Caco-2 (cell line): ENCODE data around the gene RNF13. TPM values are rescaled to one million over a fixed set of nuclear protein-coding genes. Genes with fewer than 3 reads are reported as not detected.

Source experiments
- BruUV-seq: library from RNA; stranded (reverse); fragments of 400-500 nt; replicated peaks from 2 replicates; lab custom pipeline; 2021; lab: Mats Ljungman, UMichigan
- CTCF ChIA-PET: fragments of 300-600 bp; sonication (Branson Sonifier 250); formaldehyde crosslinking; loops from one replicate; lab custom pipeline; 2022; ENCODE audit warnings: antibody characterized with exemption; lab: Charles Lee
- POLR2A ChIA-PET: fragments of 300-600 bp; sonication (Branson Sonifier 250); formaldehyde crosslinking; loops from one replicate; lab custom pipeline; 2022; ENCODE audit warnings: antibody characterized with exemption; lab: Charles Lee
- DNase-seq, 2 experiments: peaks; one replicate each; pipeline versions ENCODE4 v3.0.0 to v3.0.0-alpha.2; 2020 to 2022
- H3K27me3 ChIP-seq: replicated peaks from 2 replicates; pipeline ENCODE4 v1.6.0; 2011; ENCODE audit warnings: low read length; ENCODE audit not compliant: control insufficient read depth, insufficient read depth
- H3K36me3 ChIP-seq: 2 replicates; pipeline ENCODE4 v1.5.1; 2011; ENCODE audit warnings: low read length; ENCODE audit not compliant: control insufficient read depth, insufficient read depth
- H3K4me1 ChIP-seq: fragments of 250-450 bp; sonication (Bioruptor Pico); 2 replicates; pipeline ENCODE4 v1.5.1; 2020; ENCODE audit warnings: mild to moderate bottlenecking
- H3K4me3 ChIP-seq: 2 replicates; pipeline ENCODE4 v1.5.1; 2011; ENCODE audit warnings: low read depth, mild to moderate bottlenecking, control low read depth, low read length
- H3K9me3 ChIP-seq: fragments of 250-450 bp; sonication (Bioruptor Pico); 2 replicates; pipeline ENCODE4 v1.5.1; 2020; ENCODE audit warnings: mild to moderate bottlenecking, moderate library complexity
- H3K27ac Mint-ChIP-seq: one replicate; pipeline ENCODE4 v1.8.0; 2022; ENCODE audit warnings: mixed read lengths; ENCODE audit not compliant: unreplicated experiment
- H3K27me3 Mint-ChIP-seq: one replicate; pipeline ENCODE4 v1.8.0; 2022; ENCODE audit warnings: mixed read lengths; ENCODE audit not compliant: insufficient read depth, unreplicated experiment
- H3K36me3 Mint-ChIP-seq: one replicate; pipeline ENCODE4 v1.8.0; 2022; ENCODE audit warnings: mild to moderate bottlenecking, mixed read lengths; ENCODE audit not compliant: insufficient read depth, unreplicated experiment
- H3K4me1 Mint-ChIP-seq: one replicate; pipeline ENCODE4 v1.8.0; 2022; ENCODE audit warnings: low read depth, mixed read lengths; ENCODE audit not compliant: unreplicated experiment
- H3K4me3 Mint-ChIP-seq: one replicate; pipeline ENCODE4 v1.8.0; 2022; ENCODE audit warnings: mild to moderate bottlenecking, moderate library complexity, mixed read lengths; ENCODE audit not compliant: unreplicated experiment
- H3K9me3 Mint-ChIP-seq: one replicate; pipeline ENCODE4 v1.8.0; 2022; ENCODE audit warnings: mixed read lengths; ENCODE audit not compliant: unreplicated experiment
- intact Hi-C: fragments of 100-400 bp; cut with micrococcal nuclease; formaldehyde crosslinking; loops from one replicate; pipeline ENCODE4 v1.10.0; 2022; ENCODE audit not compliant: unreplicated experiment
- total RNA-seq: library from RNA; stranded (reverse); gene quantifications from 2 replicates; pipeline ENCODE4 v1.2.3, GENCODE V29; 2022
- TF ChIP-seq, protein P1 (sequence below), 2 experiments: fragments of 200-600 bp in 1 of 2; IDR thresholded peaks; 1 replicate in 1 of 2; 2 replicates in 1 of 2; pipeline versions ENCODE4 v1.5.1 to v1.8.0; 2011 to 2022; ENCODE audit warnings: antibody characterized with exemption in 1 of 2, control low read depth in 1 of 2, inconsistent platforms in 1 of 2, low read depth in 1 of 2, low read length in 1 of 2, mild to moderate bottlenecking in 1 of 2, moderate library complexity in 1 of 2; ENCODE audit not compliant: insufficient read depth in 1 of 2, severe bottlenecking in 1 of 2, unreplicated experiment in 1 of 2

Gene RNF13
- total RNA-seq, 1 experiment from 2014 or later: 44.2 TPM

DNA sequence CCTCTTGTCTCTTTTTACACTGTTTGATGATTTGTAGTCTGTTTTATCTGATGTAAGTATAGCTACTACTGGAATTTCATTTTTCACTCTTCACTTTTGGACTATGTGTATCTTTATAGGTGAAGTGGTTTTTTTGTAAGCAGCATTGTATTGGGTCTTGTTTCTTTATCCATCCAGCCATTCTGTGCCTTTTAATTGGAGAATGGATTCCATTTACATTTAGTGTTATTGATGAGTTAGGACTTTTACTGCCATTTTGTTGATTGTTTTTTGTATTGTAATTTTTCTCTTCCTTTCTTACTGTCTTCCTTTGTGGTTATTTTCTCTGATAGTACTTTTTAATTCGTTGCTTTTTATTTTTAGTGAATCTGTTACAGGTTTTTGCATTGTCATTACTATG lies 54.5 kb downstream of the RNF13 start:
- DNase-seq: no peak
- H3K4me1 ChIP-seq: no peaks in the 10 kb centered on the region
- Mint-ChIP-seq H3K9me3 (peaks cover 20% of the 10 kb centered on the region), H3K4me3 (no peak overlapping the region), H3K36me3 (peaks cover 6% of the 10 kb centered on the region), H3K4me1 (no peaks in the 10 kb centered on the region), H3K27me3 (no peaks in the 10 kb centered on the region), H3K27ac (no peak overlapping the region)
- ChIA-PET POLR2A (no interaction called here), CTCF (no interaction called here)
- peaks cover 5% of the 10 kb centered on the region; the same call in 1 of the 2 replicates for H3K9me3 ChIP-seq
- TF ChIP-seq, protein P1, sequence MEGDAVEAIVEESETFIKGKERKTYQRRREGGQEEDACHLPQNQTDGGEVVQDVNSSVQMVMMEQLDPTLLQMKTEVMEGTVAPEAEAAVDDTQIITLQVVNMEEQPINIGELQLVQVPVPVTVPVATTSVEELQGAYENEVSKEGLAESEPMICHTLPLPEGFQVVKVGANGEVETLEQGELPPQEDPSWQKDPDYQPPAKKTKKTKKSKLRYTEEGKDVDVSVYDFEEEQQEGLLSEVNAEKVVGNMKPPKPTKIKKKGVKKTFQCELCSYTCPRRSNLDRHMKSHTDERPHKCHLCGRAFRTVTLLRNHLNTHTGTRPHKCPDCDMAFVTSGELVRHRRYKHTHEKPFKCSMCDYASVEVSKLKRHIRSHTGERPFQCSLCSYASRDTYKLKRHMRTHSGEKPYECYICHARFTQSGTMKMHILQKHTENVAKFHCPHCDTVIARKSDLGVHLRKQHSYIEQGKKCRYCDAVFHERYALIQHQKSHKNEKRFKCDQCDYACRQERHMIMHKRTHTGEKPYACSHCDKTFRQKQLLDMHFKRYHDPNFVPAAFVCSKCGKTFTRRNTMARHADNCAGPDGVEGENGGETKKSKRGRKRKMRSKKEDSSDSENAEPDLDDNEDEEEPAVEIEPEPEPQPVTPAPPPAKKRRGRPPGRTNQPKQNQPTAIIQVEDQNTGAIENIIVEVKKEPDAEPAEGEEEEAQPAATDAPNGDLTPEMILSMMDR (IDR thresholded peaks at IDR 0.05; ENCODE audit: insufficient read depth in 1 of 2, low read depth in 1 of 2, low read length in 1 of 2, severe bottlenecking in 1 of 2, unreplicated experiment in 1 of 2): no peak
- H3K4me3 ChIP-seq: no peak overlapping the region
- no peaks in the 10 kb centered on the region for H3K27me3 ChIP-seq
- BruUV-seq: no TSS peak
- no peaks in the 10 kb centered on the region for H3K36me3 ChIP-seq
- intact Hi-C loops: no loop called here

DNA sequence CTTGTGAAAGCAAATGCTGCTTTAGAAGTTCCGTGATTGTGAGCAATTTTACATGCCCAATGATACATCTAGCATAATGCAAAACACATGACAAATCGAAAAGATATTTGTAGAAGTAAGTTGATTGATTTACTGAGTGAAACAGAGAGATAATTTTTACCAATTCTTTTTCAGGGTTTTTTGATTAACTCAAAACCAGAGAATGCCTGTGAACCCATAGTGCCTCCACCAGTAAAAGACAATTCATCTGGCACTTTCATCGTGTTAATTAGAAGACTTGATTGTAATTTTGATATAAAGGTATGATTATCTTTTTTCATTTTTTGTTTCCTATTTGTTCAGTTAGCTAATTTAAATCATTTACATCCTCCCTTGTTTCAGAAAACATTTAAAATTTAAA lies 58.8 kb downstream of the RNF13 start:
- H3K4me3 Mint-ChIP-seq: no peak overlapping the region
- H3K36me3 Mint-ChIP-seq: peaks cover 6% of the 10 kb centered on the region
- intact Hi-C loops: no loop called here
- POLR2A ChIA-PET: no interaction called here
- H3K9me3 ChIP-seq: peaks cover 5% of the 10 kb centered on the region; the same call in 1 of the 2 replicates
- H3K27ac Mint-ChIP-seq: no peak overlapping the region
- H3K4me1 ChIP-seq: no peaks in the 10 kb centered on the region
- TF ChIP-seq, protein P1 (IDR thresholded peaks at IDR 0.05; ENCODE audit: insufficient read depth in 1 of 2, low read depth in 1 of 2, low read length in 1 of 2, severe bottlenecking in 1 of 2, unreplicated experiment in 1 of 2): no peak
- CTCF ChIA-PET: no interaction called here
- H3K36me3 ChIP-seq: no peaks in the 10 kb centered on the region
- H3K9me3 Mint-ChIP-seq: peaks cover 20% of the 10 kb centered on the region
- BruUV-seq: no TSS peak
- no peaks in the 10 kb centered on the region for H3K27me3 ChIP-seq
- H3K4me3 ChIP-seq: no peak overlapping the region
- no peaks in the 10 kb centered on the region for H3K4me1 Mint-ChIP-seq
- no peaks in the 10 kb centered on the region for H3K27me3 Mint-ChIP-seq
- no peak for DNase-seq

DNA sequence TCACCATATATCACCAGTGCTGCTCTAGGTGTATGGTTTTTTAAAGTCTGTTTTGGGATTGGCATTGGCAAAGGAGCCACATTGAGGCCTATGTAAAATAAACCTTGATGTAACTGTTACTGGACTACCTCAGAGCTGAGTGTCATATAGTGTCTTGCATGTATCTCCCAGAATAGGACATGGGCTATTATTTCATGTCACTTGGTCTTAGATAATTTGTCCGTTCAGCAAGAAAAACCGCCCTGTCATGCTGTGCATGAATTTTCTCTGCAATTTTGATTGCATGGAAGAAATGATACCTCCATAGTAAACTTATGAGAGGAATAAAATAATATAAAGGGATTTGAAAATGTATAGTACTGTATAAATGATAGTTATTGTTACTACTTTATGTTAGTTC lies 59.6 kb downstream of the RNF13 start:
- ChIA-PET CTCF (no interaction called here), POLR2A (no interaction called here)
- Histone ChIP-seq H3K4me3 (no peak overlapping the region), H3K4me1 (no peaks in the 10 kb centered on the region), H3K36me3 (no peaks in the 10 kb centered on the region), H3K9me3 (peaks cover 5% of the 10 kb centered on the region; the same call in 1 of the 2 replicates), H3K27me3 (no peaks in the 10 kb centered on the region)
- intact Hi-C loops: no loop called here
- Mint-ChIP-seq H3K27ac (no peak overlapping the region), H3K4me1 (no peaks in the 10 kb centered on the region), H3K27me3 (no peaks in the 10 kb centered on the region), H3K4me3 (no peak overlapping the region), H3K9me3 (peaks cover 14% of the 10 kb centered on the region), H3K36me3 (peaks cover 6% of the 10 kb centered on the region)
- DNase-seq: no peak
- no TSS peak for BruUV-seq
- TF ChIP-seq, protein P1 (IDR thresholded peaks at IDR 0.05; ENCODE audit: insufficient read depth in 1 of 2, low read depth in 1 of 2, low read length in 1 of 2, severe bottlenecking in 1 of 2, unreplicated experiment in 1 of 2): no peak
